H9 (cell line): ENCODE data around the gene PNPLA1. TPM values are rescaled to one million over a fixed set of nuclear protein-coding genes. Genes with fewer than 3 reads are reported as not detected.

Experiments used
- DNase-seq: peaks from one replicate; pipeline ENCODE4 v3.0.0-alpha.2; 2017
- H2AFZ ChIP-seq: one replicate; pipeline ENCODE4 v1.6.1; 2013; ENCODE audit warnings: mild to moderate bottlenecking, low read length, control low read depth, moderate library complexity
- H2AK5ac ChIP-seq: 2 replicates; pipeline ENCODE4 v1.6.1; 2013; ENCODE audit warnings: low read length, control low read depth, mixed read lengths; ENCODE audit not compliant: insufficient read length
- H2BK120ac ChIP-seq: one replicate; pipeline ENCODE4 v1.6.1; 2013; ENCODE audit warnings: low read depth, mild to moderate bottlenecking, low read length, control low read depth, inconsistent platforms; ENCODE audit not compliant: poor library complexity, severe bottlenecking
- H2BK12ac ChIP-seq: 2 replicates; pipeline ENCODE4 v1.6.1; 2013; ENCODE audit warnings: low read length, control low read depth, mixed read lengths, low read depth; ENCODE audit not compliant: insufficient read length
- H2BK15ac ChIP-seq: 2 replicates; pipeline ENCODE4 v1.6.1; 2013; ENCODE audit warnings: low read depth, low read length, control low read depth
- H2BK20ac ChIP-seq: one replicate; pipeline ENCODE4 v1.6.1; 2013; ENCODE audit warnings: low read depth, mild to moderate bottlenecking, low read length, control low read depth, inconsistent platforms; ENCODE audit not compliant: poor library complexity, severe bottlenecking
- H2BK5ac ChIP-seq: 2 replicates; pipeline ENCODE4 v1.6.1; 2013; ENCODE audit warnings: low read length, control low read depth, mixed read lengths; ENCODE audit not compliant: insufficient read length
- H3K14ac ChIP-seq: 2 replicates; pipeline ENCODE4 v1.6.1; 2013; ENCODE audit warnings: low read length, control low read depth; ENCODE audit not compliant: insufficient read depth
- H3K18ac ChIP-seq: 2 replicates; pipeline ENCODE4 v1.6.1; 2013; ENCODE audit warnings: low read depth, mild to moderate bottlenecking, mixed read lengths, low read length, control low read depth; ENCODE audit not compliant: insufficient read length
- H3K23ac ChIP-seq: 2 replicates; pipeline ENCODE4 v1.6.1; 2013; ENCODE audit warnings: low read length, control low read depth, mixed read lengths, low read depth; ENCODE audit not compliant: insufficient read length
- H3K23me2 ChIP-seq: 2 replicates; pipeline ENCODE4 v1.6.1; 2013; ENCODE audit warnings: low read depth, mild to moderate bottlenecking, mixed read lengths, low read length, control low read depth; ENCODE audit not compliant: insufficient read length, poor library complexity, severe bottlenecking
- H3K27ac ChIP-seq: 2 replicates; pipeline ENCODE4 v1.5.1; 2013; ENCODE audit warnings: low read length, control low read depth, mixed read lengths, low read depth; ENCODE audit not compliant: insufficient read length
- H3K27me3 ChIP-seq: 2 replicates; pipeline ENCODE4 v1.6.1; 2013; ENCODE audit warnings: low read length, control low read depth, inconsistent platforms; ENCODE audit not compliant: insufficient read depth
- H3K4ac ChIP-seq: 2 replicates; pipeline ENCODE4 v1.6.1; 2013; ENCODE audit warnings: low read depth, mild to moderate bottlenecking, control low read depth, inconsistent platforms, low read length, moderate library complexity
- H3K4me1 ChIP-seq: 2 replicates; pipeline ENCODE4 v1.6.1; 2013; ENCODE audit warnings: low read length, control low read depth, inconsistent platforms; ENCODE audit not compliant: insufficient read depth
- H3K4me2 ChIP-seq: 2 replicates; pipeline ENCODE4 v1.6.1; 2013; ENCODE audit warnings: low read length, control low read depth, mixed read lengths; ENCODE audit not compliant: insufficient read length, insufficient read depth
- H3K56ac ChIP-seq: 2 replicates; pipeline ENCODE4 v1.6.1; 2013; ENCODE audit warnings: low read depth, mild to moderate bottlenecking, mixed read lengths, low read length, control low read depth; ENCODE audit not compliant: insufficient read length
- H3K79me1 ChIP-seq: 2 replicates; pipeline ENCODE4 v1.6.1; 2013; ENCODE audit warnings: low read depth, mild to moderate bottlenecking, moderate library complexity, low read length, control low read depth, inconsistent platforms; ENCODE audit not compliant: insufficient read depth, poor library complexity, severe bottlenecking
- H3K79me2 ChIP-seq: 2 replicates; pipeline ENCODE4 v1.6.1; 2013; ENCODE audit warnings: low read length, control low read depth, inconsistent platforms; ENCODE audit not compliant: insufficient read depth
- H3K9ac ChIP-seq: 2 replicates; pipeline ENCODE4 v1.6.1; 2013; ENCODE audit warnings: low read length, control low read depth, mixed read lengths; ENCODE audit not compliant: insufficient read length; ENCODE audit errors: extremely low read depth
- H3K9me3 ChIP-seq: one replicate; pipeline ENCODE4 v1.6.1; 2013; ENCODE audit warnings: low read depth, low read length, inconsistent platforms; ENCODE audit not compliant: control insufficient read depth
- H3T11ph ChIP-seq: one replicate; pipeline ENCODE4 v1.6.1; 2013; ENCODE audit warnings: mild to moderate bottlenecking, low read length, control low read depth, inconsistent platforms
- H4K20me1 ChIP-seq: one replicate; pipeline ENCODE4 v1.6.1; 2013; ENCODE audit not compliant: control insufficient read depth, insufficient read length, insufficient read depth
- H4K5ac ChIP-seq: 2 replicates; pipeline ENCODE4 v1.6.1; 2013; ENCODE audit warnings: low read depth, mild to moderate bottlenecking, mixed read lengths, low read length, control low read depth; ENCODE audit not compliant: insufficient read length
- H4K8ac ChIP-seq: replicated peaks from 2 replicates; pipeline ENCODE4 v1.6.1; 2013; ENCODE audit warnings: low read length, control low read depth, mixed read lengths, low read depth; ENCODE audit not compliant: insufficient read length
- H4K91ac ChIP-seq: 2 replicates; pipeline ENCODE4 v1.6.1; 2013; ENCODE audit warnings: low read depth, mild to moderate bottlenecking, moderate library complexity, mixed read lengths, low read length, control low read depth; ENCODE audit not compliant: insufficient read length
- H3K27ac Mint-ChIP-seq, 3 experiments: 2 replicates in 2 of 3; 3 replicates in 1 of 3; pipeline ENCODE4 v1.8.0; 2020 to 2021; ENCODE audit warnings: mixed read lengths in 3 of 3, mild to moderate bottlenecking in 1 of 3, moderate library complexity in 1 of 3
- H3K27me3 Mint-ChIP-seq: 2 replicates; pipeline ENCODE4 v1.8.0; 2021; ENCODE audit warnings: low read depth, mild to moderate bottlenecking, moderate library complexity, mixed read lengths
- H3K36me3 Mint-ChIP-seq, 3 experiments: 2 replicates in 2 of 3; 3 replicates in 1 of 3; pipeline ENCODE4 v1.8.0; 2020 to 2021; ENCODE audit warnings: low read depth in 3 of 3, mixed read lengths in 3 of 3; ENCODE audit not compliant: insufficient read depth in 1 of 3
- H3K4me1 Mint-ChIP-seq, 2 experiments: 2 replicates each; pipeline ENCODE4 v1.8.0; 2020; ENCODE audit warnings: mixed read lengths in 2 of 2
- H3K4me3 Mint-ChIP-seq, 2 experiments: 2 replicates in 1 of 2; 3 replicates in 1 of 2; pipeline ENCODE4 v1.8.0; 2020 to 2021; ENCODE audit warnings: mild to moderate bottlenecking in 2 of 2, mixed read lengths in 2 of 2, moderate library complexity in 1 of 2
- H3K9me3 Mint-ChIP-seq, 2 experiments: 2 replicates in 1 of 2; 3 replicates in 1 of 2; pipeline ENCODE4 v1.8.0; 2020; ENCODE audit warnings: mild to moderate bottlenecking in 2 of 2, mixed read lengths in 2 of 2, moderate library complexity in 1 of 2
- WGBS: extraction: QIAGEN DNeasy Blood & Tissue Kit; methylation state at CpG from one replicate; pipeline ENCODE4 v1.1.7; 2013; ENCODE audit warnings: missing lambda C conversion rate, low lambda C conversion rate, mixed read lengths; ENCODE audit not compliant: insufficient read length; ENCODE audit errors: extremely low coverage; 5-methylcytosine and 5-hydroxymethylcytosine counted together
- total RNA-seq: library from RNA; stranded (reverse); gene quantifications from 2 replicates; pipeline ENCODE4 v1.2.1, GENCODE V29; 2021
- TF ChIP-seq, protein P1 (sequence below): fragments of 200-600 bp; sonication (generic); conservative IDR thresholded peaks from 3 replicates; pipeline ENCODE4 v1.8.0; 2021; ENCODE audit warnings: antibody characterized with exemption, mild to moderate bottlenecking

PNPLA1 gene
- total RNA-seq, 1 experiment from 2014 or later, result 0.09 TPM

DNA sequence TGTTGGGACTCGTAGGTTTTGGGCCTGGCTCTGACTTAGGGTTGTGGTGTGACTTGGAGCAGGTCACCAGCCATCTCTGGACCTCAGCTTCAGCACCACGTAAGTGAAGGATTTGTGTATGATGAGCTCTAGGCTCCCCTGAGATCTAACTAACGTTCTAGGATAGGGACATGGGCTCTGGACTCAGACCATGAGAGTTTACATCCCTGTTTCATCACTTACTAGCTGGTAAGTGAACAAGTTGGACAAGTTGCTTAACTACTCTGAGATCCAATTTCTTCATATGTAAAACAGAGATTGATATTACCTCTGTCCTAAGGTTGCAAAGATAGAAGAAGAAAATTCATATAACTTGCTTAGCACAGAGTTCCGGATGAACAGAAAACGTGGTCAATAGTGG is 20.3 kb upstream of the PNPLA1 start:
- H3K4me1 Mint-ChIP-seq, result peaks cover 34 to 38% of the 10 kb centered on the region in 2 experiments
- Histone ChIP-seq H3K4ac (no peak overlapping the region), H3K23me2 (no peaks in the 10 kb centered on the region), H3K79me1 (no peaks in the 10 kb centered on the region), H2BK12ac (no peak overlapping the region), H3K14ac (no peak overlapping the region), H2BK20ac (no peak overlapping the region), H2BK120ac (no peak overlapping the region), H3K4me2 (no peak overlapping the region), H3K9me3 (no peaks in the 10 kb centered on the region), H4K5ac (no peak overlapping the region), H3K56ac (no peak overlapping the region), H3K79me2 (no peaks in the 10 kb centered on the region), H3K27me3 (no peaks in the 10 kb centered on the region), H3K18ac (no peak overlapping the region), H4K91ac (no peak overlapping the region), H3K27ac (no peak overlapping the region), H3K23ac (no peak overlapping the region), H2AK5ac (no peak overlapping the region), H2BK5ac (no peak overlapping the region), H4K20me1 (no peaks in the 10 kb centered on the region), H3T11ph (no peak overlapping the region), H4K8ac (no peak overlapping the region), H2BK15ac (no peak overlapping the region), H3K4me1 (peaks cover 7% of the 10 kb centered on the region; the same call in 1 of the 2 replicates), H3K9ac (no peak overlapping the region), H2AFZ (no peak overlapping the region)
- no peak overlapping the region for H3K4me3 Mint-ChIP-seq
- H3K36me3 Mint-ChIP-seq, result no peaks in the 10 kb centered on the region
- DNase-seq, result no peak
- no peaks in the 10 kb centered on the region for H3K9me3 Mint-ChIP-seq
- TF ChIP-seq, protein P1, sequence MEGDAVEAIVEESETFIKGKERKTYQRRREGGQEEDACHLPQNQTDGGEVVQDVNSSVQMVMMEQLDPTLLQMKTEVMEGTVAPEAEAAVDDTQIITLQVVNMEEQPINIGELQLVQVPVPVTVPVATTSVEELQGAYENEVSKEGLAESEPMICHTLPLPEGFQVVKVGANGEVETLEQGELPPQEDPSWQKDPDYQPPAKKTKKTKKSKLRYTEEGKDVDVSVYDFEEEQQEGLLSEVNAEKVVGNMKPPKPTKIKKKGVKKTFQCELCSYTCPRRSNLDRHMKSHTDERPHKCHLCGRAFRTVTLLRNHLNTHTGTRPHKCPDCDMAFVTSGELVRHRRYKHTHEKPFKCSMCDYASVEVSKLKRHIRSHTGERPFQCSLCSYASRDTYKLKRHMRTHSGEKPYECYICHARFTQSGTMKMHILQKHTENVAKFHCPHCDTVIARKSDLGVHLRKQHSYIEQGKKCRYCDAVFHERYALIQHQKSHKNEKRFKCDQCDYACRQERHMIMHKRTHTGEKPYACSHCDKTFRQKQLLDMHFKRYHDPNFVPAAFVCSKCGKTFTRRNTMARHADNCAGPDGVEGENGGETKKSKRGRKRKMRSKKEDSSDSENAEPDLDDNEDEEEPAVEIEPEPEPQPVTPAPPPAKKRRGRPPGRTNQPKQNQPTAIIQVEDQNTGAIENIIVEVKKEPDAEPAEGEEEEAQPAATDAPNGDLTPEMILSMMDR, result no peak
- no CpG with 5 or more reads among the region's 5 CpGs for WGBS
- H3K27ac Mint-ChIP-seq, result no peak overlapping the region
- H3K27me3 Mint-ChIP-seq, result no peaks in the 10 kb centered on the region; the same call in 1 of the 2 replicates
